ENCODE measurements around the gene TIGD6.

DNA sequence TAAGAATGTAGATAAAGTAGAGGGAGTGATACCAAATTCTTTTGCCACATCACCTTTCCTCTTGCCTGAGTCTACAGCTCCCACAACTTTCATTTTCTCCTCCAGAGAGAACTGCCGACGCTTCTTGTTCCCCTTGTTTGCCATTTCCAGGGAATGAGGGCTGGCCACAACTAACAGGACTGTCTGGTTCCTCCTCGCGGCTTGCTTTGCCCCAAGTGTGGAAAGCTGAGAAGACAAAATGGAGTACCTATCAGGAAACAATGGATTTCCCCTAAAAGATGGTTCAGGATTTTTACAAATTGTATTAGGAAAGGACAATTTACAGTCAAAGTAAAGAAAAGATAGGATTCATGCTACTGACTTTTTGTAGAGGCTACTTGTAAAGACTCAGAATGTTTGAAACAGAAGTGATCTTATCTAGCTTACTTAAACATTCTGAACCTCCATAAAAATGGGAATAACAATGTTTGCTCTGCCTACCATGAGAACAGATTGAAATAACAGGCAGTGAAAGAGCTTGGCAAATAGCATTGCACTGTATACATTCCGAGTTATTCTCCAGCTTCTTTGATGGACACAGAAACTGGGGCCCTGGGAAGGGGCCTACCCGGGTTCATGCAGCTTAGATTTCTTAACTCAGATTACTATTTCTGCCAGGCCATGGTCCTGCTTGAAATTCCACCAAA lies 4.1 kb downstream of the TIGD6 start:
- TF ChIP-seq, protein P1, sequence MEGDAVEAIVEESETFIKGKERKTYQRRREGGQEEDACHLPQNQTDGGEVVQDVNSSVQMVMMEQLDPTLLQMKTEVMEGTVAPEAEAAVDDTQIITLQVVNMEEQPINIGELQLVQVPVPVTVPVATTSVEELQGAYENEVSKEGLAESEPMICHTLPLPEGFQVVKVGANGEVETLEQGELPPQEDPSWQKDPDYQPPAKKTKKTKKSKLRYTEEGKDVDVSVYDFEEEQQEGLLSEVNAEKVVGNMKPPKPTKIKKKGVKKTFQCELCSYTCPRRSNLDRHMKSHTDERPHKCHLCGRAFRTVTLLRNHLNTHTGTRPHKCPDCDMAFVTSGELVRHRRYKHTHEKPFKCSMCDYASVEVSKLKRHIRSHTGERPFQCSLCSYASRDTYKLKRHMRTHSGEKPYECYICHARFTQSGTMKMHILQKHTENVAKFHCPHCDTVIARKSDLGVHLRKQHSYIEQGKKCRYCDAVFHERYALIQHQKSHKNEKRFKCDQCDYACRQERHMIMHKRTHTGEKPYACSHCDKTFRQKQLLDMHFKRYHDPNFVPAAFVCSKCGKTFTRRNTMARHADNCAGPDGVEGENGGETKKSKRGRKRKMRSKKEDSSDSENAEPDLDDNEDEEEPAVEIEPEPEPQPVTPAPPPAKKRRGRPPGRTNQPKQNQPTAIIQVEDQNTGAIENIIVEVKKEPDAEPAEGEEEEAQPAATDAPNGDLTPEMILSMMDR (IDR thresholded peaks at IDR 0.05) = no peak
- TF ChIP-seq POLR2A (IDR thresholded peaks at IDR 0.05) = no peak
